ENCODE results near the gene CP.

- TF ChIP-seq MXI1 (IDR thresholded peaks at IDR 0.05; ENCODE audit: low read depth, low read length) (no peak), ZFX (CRISPR knock-in tag; IDR thresholded peaks at IDR 0.05) (no peak), NFYB (IDR thresholded peaks at IDR 0.05; ENCODE audit: extremely low read depth, insufficient read length) (no peak), E4F1 (CRISPR knock-in tag; IDR thresholded peaks at IDR 0.05; ENCODE audit: borderline replicate concordance) (no peak), ELF1 (tag; IDR thresholded peaks at IDR 0.05) (no peak), HNRNPLL (IDR thresholded peaks at IDR 0.05; ENCODE audit: low read depth, low read length, poor library complexity, severe bottlenecking) (no peak), NRF1 (conservative IDR thresholded peaks at IDR 0.05 in 1 of 2, IDR thresholded peaks at IDR 0.05 in 1 of 2) (no peak), CTCF (IDR thresholded peaks at IDR 0.05 in 2 of 3, conservative IDR thresholded peaks at IDR 0.05 in 1 of 3; ENCODE audit: insufficient read depth in 2 of 3, low read depth in 1 of 3, low read length in 3 of 3) (no peak), ZNF57 (CRISPR knock-in tag; IDR thresholded peaks at IDR 0.05) (no peak), NFE2 (IDR thresholded peaks at IDR 0.05; ENCODE audit: low read depth) (no peak), RAD21 (CRISPR knock-in tag; conservative IDR thresholded peaks at IDR 0.05 in 1 of 2, IDR thresholded peaks at IDR 0.05 in 1 of 2) (no peak), ZFP91 (CRISPR knock-in tag; IDR thresholded peaks at IDR 0.05) (no peak)
These were observed 23.0 kb downstream of the CP start for GRCh38 chr3:149198611-149199010.
